ENCODE results near the gene SPSB3. TPM values are rescaled to one million over a fixed set of nuclear protein-coding genes. Genes with fewer than 3 reads are reported as not detected.

The SPSB3 gene
- total and polyA plus RNA-seq, 2 of the 13 experiments (the other 11 are each of a cell fraction or from before 2014, with no cell fraction given): 13.2 to 21.9 TPM

GRCh38 chr16:1769402-1770300, 12.7 kb downstream of the SPSB3 start (continued):
- TF ChIP-seq, protein P1, sequence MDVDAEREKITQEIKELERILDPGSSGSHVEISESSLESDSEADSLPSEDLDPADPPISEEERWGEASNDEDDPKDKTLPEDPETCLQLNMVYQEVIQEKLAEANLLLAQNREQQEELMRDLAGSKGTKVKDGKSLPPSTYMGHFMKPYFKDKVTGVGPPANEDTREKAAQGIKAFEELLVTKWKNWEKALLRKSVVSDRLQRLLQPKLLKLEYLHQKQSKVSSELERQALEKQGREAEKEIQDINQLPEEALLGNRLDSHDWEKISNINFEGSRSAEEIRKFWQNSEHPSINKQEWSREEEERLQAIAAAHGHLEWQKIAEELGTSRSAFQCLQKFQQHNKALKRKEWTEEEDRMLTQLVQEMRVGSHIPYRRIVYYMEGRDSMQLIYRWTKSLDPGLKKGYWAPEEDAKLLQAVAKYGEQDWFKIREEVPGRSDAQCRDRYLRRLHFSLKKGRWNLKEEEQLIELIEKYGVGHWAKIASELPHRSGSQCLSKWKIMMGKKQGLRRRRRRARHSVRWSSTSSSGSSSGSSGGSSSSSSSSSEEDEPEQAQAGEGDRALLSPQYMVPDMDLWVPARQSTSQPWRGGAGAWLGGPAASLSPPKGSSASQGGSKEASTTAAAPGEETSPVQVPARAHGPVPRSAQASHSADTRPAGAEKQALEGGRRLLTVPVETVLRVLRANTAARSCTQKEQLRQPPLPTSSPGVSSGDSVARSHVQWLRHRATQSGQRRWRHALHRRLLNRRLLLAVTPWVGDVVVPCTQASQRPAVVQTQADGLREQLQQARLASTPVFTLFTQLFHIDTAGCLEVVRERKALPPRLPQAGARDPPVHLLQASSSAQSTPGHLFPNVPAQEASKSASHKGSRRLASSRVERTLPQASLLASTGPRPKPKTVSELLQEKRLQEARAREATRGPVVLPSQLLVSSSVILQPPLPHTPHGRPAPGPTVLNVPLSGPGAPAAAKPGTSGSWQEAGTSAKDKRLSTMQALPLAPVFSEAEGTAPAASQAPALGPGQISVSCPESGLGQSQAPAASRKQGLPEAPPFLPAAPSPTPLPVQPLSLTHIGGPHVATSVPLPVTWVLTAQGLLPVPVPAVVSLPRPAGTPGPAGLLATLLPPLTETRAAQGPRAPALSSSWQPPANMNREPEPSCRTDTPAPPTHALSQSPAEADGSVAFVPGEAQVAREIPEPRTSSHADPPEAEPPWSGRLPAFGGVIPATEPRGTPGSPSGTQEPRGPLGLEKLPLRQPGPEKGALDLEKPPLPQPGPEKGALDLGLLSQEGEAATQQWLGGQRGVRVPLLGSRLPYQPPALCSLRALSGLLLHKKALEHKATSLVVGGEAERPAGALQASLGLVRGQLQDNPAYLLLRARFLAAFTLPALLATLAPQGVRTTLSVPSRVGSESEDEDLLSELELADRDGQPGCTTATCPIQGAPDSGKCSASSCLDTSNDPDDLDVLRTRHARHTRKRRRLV (CRISPR knock-in tag; IDR thresholded peaks at IDR 0.05): no peak
- TF ChIP-seq AKAP8 (CRISPR knock-in tag; IDR thresholded peaks at IDR 0.05): no peak
- no peak for TF ChIP-seq MZF1 (CRISPR knock-in tag; IDR thresholded peaks at IDR 0.05; ENCODE audit: borderline replicate concordance)
- TF ChIP-seq ZNF839 (CRISPR knock-in tag; IDR thresholded peaks at IDR 0.05; ENCODE audit: borderline replicate concordance): 0 out of 2 replicates have a peak, but pooled peaks have one; percentile 17
- TF ChIP-seq CHD2 (IDR thresholded peaks at IDR 0.05; ENCODE audit: low read depth, low read length): 0 out of 2 replicates have a peak, but pooled peaks have one; percentile 14
- TF ChIP-seq ZNF501 (CRISPR knock-in tag; IDR thresholded peaks at IDR 0.05): no peak
- TF ChIP-seq, protein P2, sequence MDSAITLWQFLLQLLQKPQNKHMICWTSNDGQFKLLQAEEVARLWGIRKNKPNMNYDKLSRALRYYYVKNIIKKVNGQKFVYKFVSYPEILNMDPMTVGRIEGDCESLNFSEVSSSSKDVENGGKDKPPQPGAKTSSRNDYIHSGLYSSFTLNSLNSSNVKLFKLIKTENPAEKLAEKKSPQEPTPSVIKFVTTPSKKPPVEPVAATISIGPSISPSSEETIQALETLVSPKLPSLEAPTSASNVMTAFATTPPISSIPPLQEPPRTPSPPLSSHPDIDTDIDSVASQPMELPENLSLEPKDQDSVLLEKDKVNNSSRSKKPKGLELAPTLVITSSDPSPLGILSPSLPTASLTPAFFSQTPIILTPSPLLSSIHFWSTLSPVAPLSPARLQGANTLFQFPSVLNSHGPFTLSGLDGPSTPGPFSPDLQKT (CRISPR knock-in tag; IDR thresholded peaks at IDR 0.05; ENCODE audit: borderline replicate concordance): no peak
- TF ChIP-seq KDM2A (CRISPR knock-in tag; IDR thresholded peaks at IDR 0.05; ENCODE audit: borderline replicate concordance, low read depth): 0 out of 2 replicates have a peak, but pooled peaks have one; percentile 20
- no peak for TF ChIP-seq PAF1 (CRISPR knock-in tag; IDR thresholded peaks at IDR 0.05)
- TF ChIP-seq PRPF4 (IDR thresholded peaks at IDR 0.05; ENCODE audit: low read depth, low read length, poor library complexity, severe bottlenecking): peak; percentile 31
- TF ChIP-seq ZFP41 (CRISPR knock-in tag; IDR thresholded peaks at IDR 0.05; ENCODE audit: borderline replicate concordance): no peak
- no peak for TF ChIP-seq SKIL (CRISPR knock-in tag; IDR thresholded peaks at IDR 0.05; ENCODE audit: borderline replicate concordance)
- TF ChIP-seq MEIS2 (CRISPR knock-in tag; IDR thresholded peaks at IDR 0.05): no peak

All from HepG2 (cell line).